Measurements from ENCODE around the gene GABRA4.

GABRA4 gene

GRCh38 chr4:46930891-46931290 lies 62.5 kb downstream of the GABRA4 start:
- no peak overlapping the region for H3K4me3 ChIP-seq (ENCODE audit: low read depth, low read length)
- DNase-seq (ENCODE audit: low read depth): no peak
- TF ChIP-seq CTCF (IDR thresholded peaks at IDR 0.05; ENCODE audit: control insufficient read depth, extremely low read depth, insufficient read depth): no peak

GRCh38 chr4:46927201-46927600 lies 66.2 kb downstream of the GABRA4 start:
- no peak for DNase-seq (ENCODE audit: low read depth)
- H3K4me3 ChIP-seq (ENCODE audit: low read depth, low read length): no peak overlapping the region
- no peak for TF ChIP-seq CTCF (IDR thresholded peaks at IDR 0.05; ENCODE audit: control insufficient read depth, extremely low read depth, insufficient read depth)

- no peak for DNase-seq (ENCODE audit: low read depth)
- no peak overlapping the region for H3K4me3 ChIP-seq (ENCODE audit: low read depth, low read length)
- TF ChIP-seq CTCF (IDR thresholded peaks at IDR 0.05; ENCODE audit: control insufficient read depth, extremely low read depth, insufficient read depth): no peak
Measured at GRCh38 chr4:46924789-46925529, 68.4 kb downstream of the GABRA4 start.

GRCh38 chr4:46922205-46922604 lies 71.2 kb downstream of the GABRA4 start:
- no peak for TF ChIP-seq CTCF (IDR thresholded peaks at IDR 0.05; ENCODE audit: control insufficient read depth, extremely low read depth, insufficient read depth)
- no peak for DNase-seq (ENCODE audit: low read depth)
- no peak overlapping the region for H3K4me3 ChIP-seq (ENCODE audit: low read depth, low read length)

GRCh38 chr4:46909078-46909477 lies 84.3 kb downstream of the GABRA4 start, which contains the start of gene COX7B2:
Gene COX7B2 (minus strand): TSS chr4:46909245. CDS start chr4:46735192, 174,053 bp downstream.
- peak; percentile 22 for DNase-seq (ENCODE audit: low read depth)
- peak within 1 kb of the TSS; percentile 32 for H3K4me3 ChIP-seq (ENCODE audit: low read depth, low read length)
- no peak for TF ChIP-seq CTCF (IDR thresholded peaks at IDR 0.05; ENCODE audit: control insufficient read depth, extremely low read depth, insufficient read depth)

- 0 out of 2 replicates have a peak overlapping the region, but pooled peaks have one; percentile 14 for H3K4me3 ChIP-seq (ENCODE audit: low read depth, low read length)
- TF ChIP-seq CTCF (IDR thresholded peaks at IDR 0.05; ENCODE audit: control insufficient read depth, extremely low read depth, insufficient read depth): no peak
- no peak for DNase-seq (ENCODE audit: low read depth)
Measured at GRCh38 chr4:46908148-46908547, 85.2 kb downstream of the GABRA4 start.

GRCh38 chr4:46900082-46900481 lies 93.3 kb downstream of the GABRA4 start:
- no peak for TF ChIP-seq CTCF (IDR thresholded peaks at IDR 0.05; ENCODE audit: control insufficient read depth, extremely low read depth, insufficient read depth)
- no peak for DNase-seq (ENCODE audit: low read depth)
- no peak overlapping the region for H3K4me3 ChIP-seq (ENCODE audit: low read depth, low read length)

All from LNCaP clone FGC (cell line).